ENCODE measurements around the gene USP33.

- TF ChIP-seq CTCF (IDR thresholded peaks at IDR 0.05) (no peak), AFF4 (CRISPR knock-in tag; IDR thresholded peaks at IDR 0.05; ENCODE audit: borderline replicate concordance) (no peak), STAT6 (CRISPR knock-in tag; conservative IDR thresholded peaks at IDR 0.05; ENCODE audit: low read depth) (no peak)
Observed at GRCh38 chr1:77655431-77655974, 104.1 kb downstream of the USP33 start.

Measured in WTC11 (cell line).